AG10803 (cell line): ENCODE results near the gene SHD.
"Not testable (repeated sequence)": the region's sequence is repeated elsewhere in the genome, so short reads cannot be mapped to it uniquely, and the experiment has no call there.

Experiments
- DNase-seq: peaks from one replicate; pipeline ENCODE4 v3.0.0; 2010; ENCODE audit warnings: low read depth
- H3K4me3 ChIP-seq: 2 replicates; pipeline ENCODE4 v1.5.1; 2011; ENCODE audit warnings: mild to moderate bottlenecking, low read length, control low read depth
- CTCF ChIP-seq: conservative IDR thresholded peaks from 2 replicates; pipeline ENCODE4 v1.5.1; 2011; ENCODE audit warnings: mild to moderate bottlenecking, low read length, control low read depth, inconsistent platforms

Gene SHD

GRCh38 chr19:4284974-4285373, 5.9 kb downstream of the SHD start:
- DNase-seq: no peak

DNA sequence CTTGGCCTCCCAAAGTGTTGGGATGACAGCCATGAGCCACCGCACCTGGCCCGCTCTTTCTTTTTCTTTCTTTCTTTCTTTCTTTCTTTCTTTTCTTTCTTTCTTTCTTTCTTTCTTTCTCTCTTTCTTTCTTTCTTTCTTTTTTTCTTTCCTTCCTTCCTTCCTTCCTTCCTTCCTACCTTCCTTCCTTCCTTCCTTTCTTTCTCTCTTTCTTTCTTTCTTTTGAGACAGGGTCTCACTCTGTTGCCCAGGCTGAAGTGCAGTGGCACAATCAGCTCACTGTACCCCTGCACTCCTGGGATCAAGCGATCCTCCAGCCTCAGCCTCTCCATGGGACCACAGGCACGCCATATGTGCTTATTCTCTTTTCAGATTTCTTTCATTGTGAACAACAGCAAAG, 7.1 kb downstream of the SHD start:
- H3K4me3 ChIP-seq, DNase-seq: not testable (repeated sequence)

More at GRCh38 chr19:4284974-4285373, 5.9 kb downstream of the SHD start:
- no peak overlapping the region for H3K4me3 ChIP-seq
- TF ChIP-seq CTCF: no peak

GRCh38 chr19:4288091-4288777, 9.2 kb downstream of the SHD start:
- no peak for TF ChIP-seq CTCF
- no peak for DNase-seq
- H3K4me3 ChIP-seq: no peak overlapping the region

- no peak for DNase-seq
- no peak overlapping the region for H3K4me3 ChIP-seq
- TF ChIP-seq CTCF: no peak
Observed at GRCh38 chr19:4291184-4291732, 12.2 kb downstream of the SHD start.

DNA sequence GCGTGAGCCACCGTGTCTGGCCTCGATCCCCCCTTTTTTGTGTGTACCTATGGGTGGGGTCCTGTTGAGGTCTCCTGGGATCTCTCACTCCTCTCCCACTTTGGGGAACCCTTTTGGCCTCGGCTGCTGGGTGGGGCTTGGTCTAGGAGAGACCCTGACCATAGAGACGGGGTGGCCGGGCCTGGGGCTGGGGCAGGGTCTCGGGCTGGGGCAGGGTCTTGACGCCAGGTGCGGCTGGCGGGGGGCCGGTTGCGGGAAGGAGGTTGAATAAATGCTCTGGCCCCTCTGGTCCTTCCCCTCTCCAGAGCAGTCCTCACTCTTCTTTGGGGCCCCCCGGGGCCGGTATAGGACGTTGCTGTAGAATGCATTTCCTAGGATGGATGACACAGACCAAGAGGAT, 13.4 kb downstream of the SHD start:
- H3K4me3 ChIP-seq: no peak overlapping the region
- no peak for TF ChIP-seq CTCF
- DNase-seq: no peak

DNA sequence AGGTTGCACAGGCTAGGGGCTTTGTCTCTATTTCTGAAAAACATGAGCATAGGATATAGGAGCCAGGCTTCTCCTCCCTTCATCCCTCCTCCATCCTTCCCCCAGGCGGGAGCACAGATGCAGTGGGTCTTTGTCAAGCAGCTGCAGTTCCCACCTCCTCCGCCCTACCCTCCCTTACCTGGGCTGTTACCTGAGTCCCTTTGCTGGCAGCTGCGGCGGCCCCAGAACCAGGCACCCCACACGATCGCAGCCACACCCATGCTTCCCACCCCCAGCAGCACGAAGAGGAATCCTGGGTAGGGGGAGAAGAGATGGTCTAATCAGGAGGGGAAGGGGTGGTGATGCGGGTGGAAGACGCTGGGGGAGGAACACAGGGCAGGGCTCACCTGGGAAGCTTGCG, 15.3 kb downstream of the SHD start:
- no peak overlapping the region for H3K4me3 ChIP-seq
- no peak for TF ChIP-seq CTCF
- DNase-seq: no peak

- TF ChIP-seq CTCF: no peak
- DNase-seq: peak; percentile 12
- H3K4me3 ChIP-seq: no peak overlapping the region
Observed at GRCh38 chr19:4295972-4296771, 17.1 kb downstream of the SHD start.
